BE2C (cell line): ENCODE measurements around the gene NEGR1.

Experiments
- DNase-seq: peaks from one replicate; pipeline ENCODE4 v3.0.0-alpha.2; 2020
- H3K27me3 ChIP-seq: fragments of 250-450 bp; sonication (Bioruptor Pico); 2 replicates; pipeline ENCODE4 v1.5.1; 2020; ENCODE audit warnings: mild to moderate bottlenecking
- H3K36me3 ChIP-seq: fragments of 250-450 bp; sonication (Bioruptor Pico); 2 replicates; pipeline ENCODE4 v1.5.1; 2020; ENCODE audit warnings: mild to moderate bottlenecking
- H3K4me1 ChIP-seq: fragments of 250-450 bp; sonication (Bioruptor Pico); 2 replicates; pipeline ENCODE4 v1.5.1; 2020
- H3K4me3 ChIP-seq: 2 replicates; pipeline ENCODE4 v1.5.1; 2011; ENCODE audit warnings: low read depth, low read length
- H3K9me3 ChIP-seq: fragments of 250-450 bp; sonication (Bioruptor Pico); 2 replicates; pipeline ENCODE4 v1.5.1; 2020
- TF ChIP-seq, protein P1 (sequence below): IDR thresholded peaks from 2 replicates; pipeline ENCODE4 v1.5.1; 2012; ENCODE audit warnings: mild to moderate bottlenecking, low read depth, low read length

NEGR1 gene

DNA sequence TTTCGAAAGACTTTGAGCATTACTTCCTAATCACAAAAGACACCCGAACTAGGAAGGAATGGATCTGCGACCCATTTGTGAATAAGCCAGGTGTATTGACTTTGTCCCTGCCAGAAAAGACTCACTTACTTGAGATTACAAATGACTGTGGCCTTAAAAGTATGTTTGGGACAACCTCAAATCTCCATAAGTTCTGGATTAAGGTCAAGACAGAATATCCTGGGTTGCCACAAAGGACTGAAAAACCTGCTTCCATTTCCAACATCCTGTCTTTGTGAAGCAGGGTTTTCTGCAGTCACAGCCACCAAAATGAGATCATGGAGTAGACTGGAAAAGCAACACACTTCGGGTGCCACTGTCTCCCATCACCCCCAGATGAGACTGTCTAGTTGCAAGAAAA, 664.1 kb downstream of the NEGR1 start:
- Histone ChIP-seq H3K4me3 (no peak overlapping the region), H3K36me3 (no peaks in the 10 kb centered on the region), H3K4me1 (no peaks in the 10 kb centered on the region), H3K27me3 (no peaks in the 10 kb centered on the region), H3K9me3 (no peaks in the 10 kb centered on the region)
- TF ChIP-seq, protein P1, sequence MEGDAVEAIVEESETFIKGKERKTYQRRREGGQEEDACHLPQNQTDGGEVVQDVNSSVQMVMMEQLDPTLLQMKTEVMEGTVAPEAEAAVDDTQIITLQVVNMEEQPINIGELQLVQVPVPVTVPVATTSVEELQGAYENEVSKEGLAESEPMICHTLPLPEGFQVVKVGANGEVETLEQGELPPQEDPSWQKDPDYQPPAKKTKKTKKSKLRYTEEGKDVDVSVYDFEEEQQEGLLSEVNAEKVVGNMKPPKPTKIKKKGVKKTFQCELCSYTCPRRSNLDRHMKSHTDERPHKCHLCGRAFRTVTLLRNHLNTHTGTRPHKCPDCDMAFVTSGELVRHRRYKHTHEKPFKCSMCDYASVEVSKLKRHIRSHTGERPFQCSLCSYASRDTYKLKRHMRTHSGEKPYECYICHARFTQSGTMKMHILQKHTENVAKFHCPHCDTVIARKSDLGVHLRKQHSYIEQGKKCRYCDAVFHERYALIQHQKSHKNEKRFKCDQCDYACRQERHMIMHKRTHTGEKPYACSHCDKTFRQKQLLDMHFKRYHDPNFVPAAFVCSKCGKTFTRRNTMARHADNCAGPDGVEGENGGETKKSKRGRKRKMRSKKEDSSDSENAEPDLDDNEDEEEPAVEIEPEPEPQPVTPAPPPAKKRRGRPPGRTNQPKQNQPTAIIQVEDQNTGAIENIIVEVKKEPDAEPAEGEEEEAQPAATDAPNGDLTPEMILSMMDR, result no peak
- no peak for DNase-seq

DNA sequence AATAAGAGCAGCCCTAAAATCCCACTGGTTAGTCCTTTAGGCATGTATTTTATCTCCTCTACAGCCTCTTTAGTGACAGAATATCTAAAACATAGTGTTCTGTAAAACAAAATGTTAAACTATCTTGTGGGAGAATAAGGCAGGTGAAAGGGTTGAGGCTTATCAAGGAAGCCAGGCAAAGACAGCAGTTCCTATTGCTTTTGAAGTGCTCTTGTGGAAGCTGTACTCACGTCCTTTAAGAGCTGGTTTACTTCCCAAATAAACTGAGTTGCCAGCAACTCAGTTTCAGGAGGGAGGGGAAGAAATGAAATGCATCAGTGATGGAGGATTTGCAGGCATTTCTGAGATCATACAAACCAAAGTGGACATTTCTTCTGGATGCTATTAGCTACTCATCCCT, 671.9 kb downstream of the NEGR1 start:
- Histone ChIP-seq H3K27me3 (no peaks in the 10 kb centered on the region), H3K4me3 (no peak overlapping the region), H3K9me3 (no peaks in the 10 kb centered on the region), H3K4me1 (no peaks in the 10 kb centered on the region), H3K36me3 (no peaks in the 10 kb centered on the region)
- no peak for DNase-seq
- TF ChIP-seq, protein P1, result no peak

DNA sequence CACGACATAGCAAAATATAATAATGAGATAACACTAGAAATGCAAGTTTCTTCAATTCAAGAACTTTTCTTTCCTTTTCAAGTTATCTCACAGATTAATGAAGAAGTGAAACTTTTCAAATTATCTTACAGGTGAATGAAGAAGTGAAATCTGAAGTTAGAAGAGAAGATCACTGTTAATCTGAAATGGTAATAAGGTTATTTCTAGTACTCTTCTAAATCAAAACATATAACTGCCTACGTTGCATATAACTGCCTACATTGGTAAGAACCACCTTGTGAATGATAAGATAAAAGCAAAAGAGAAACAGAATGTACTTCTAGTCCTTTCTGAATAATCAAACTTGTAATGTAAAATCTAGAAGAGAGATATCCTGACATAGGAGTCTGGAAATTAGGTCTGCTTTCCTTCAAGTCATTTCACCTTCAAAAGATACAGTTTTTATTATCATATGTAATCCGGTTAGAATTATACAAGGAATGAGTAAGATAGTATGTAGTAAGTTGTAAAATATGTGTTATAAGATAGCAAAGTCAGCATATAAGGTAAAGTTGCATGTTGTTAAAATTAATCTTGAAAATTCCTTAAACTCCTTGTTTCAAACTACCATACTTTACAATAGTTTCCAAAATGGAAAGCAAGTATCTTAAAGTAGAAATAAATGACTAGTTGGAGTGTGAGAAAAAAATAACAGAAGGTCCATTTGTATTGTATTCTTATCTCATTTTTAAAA, 679.1 kb downstream of the NEGR1 start:
- H3K27me3 ChIP-seq, result no peaks in the 10 kb centered on the region
- H3K4me1 ChIP-seq, result no peaks in the 10 kb centered on the region
- TF ChIP-seq, protein P1, result no peak
- H3K9me3 ChIP-seq, result no peaks in the 10 kb centered on the region
- no peaks in the 10 kb centered on the region for H3K36me3 ChIP-seq
- DNase-seq, result no peak
- H3K4me3 ChIP-seq, result no peak overlapping the region

DNA sequence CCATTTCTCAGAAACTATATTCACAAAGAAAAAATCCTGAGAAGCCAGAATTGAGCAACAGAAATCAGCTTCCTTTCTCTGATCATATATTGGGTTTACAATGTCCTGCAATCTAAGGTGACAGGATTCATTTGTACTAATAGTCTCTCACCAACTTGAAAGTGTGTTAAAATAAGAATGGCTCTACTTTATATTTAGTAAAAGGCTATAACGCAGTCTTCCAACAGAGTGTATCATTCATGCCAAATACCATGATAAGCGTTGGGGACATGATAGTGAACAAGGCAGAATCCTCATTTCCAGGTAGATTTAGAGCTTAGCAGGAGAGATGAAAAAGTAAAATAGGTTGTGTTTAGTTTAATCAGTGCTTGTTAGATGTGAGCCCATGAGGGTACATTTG, 682.3 kb downstream of the NEGR1 start:
- Histone ChIP-seq H3K4me3 (no peak overlapping the region), H3K27me3 (no peaks in the 10 kb centered on the region), H3K4me1 (no peaks in the 10 kb centered on the region), H3K9me3 (no peaks in the 10 kb centered on the region), H3K36me3 (no peaks in the 10 kb centered on the region)
- no peak for DNase-seq
- TF ChIP-seq, protein P1, result no peak

DNA sequence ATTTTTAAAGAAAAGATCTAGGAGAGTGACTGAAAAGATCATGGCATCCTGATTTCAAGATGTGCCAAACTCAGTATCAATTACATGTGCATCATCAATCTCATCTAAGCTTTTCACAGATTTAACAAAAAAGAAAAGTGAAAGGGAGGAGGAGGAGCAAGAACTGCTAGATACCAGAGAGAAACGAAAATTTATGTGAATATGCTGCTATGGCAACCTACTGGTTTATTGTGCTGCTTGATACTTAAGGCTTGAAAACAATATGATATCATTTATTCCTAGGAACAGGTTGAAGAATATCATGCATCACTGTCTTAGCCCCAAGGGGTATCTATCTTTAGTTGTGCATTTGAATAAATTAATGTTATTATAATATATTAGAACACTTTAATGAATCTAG, 683.0 kb downstream of the NEGR1 start:
- Histone ChIP-seq H3K4me1 (no peaks in the 10 kb centered on the region), H3K27me3 (no peaks in the 10 kb centered on the region), H3K4me3 (no peak overlapping the region), H3K36me3 (no peaks in the 10 kb centered on the region), H3K9me3 (no peaks in the 10 kb centered on the region)
- TF ChIP-seq, protein P1, result no peak
- no peak for DNase-seq

DNA sequence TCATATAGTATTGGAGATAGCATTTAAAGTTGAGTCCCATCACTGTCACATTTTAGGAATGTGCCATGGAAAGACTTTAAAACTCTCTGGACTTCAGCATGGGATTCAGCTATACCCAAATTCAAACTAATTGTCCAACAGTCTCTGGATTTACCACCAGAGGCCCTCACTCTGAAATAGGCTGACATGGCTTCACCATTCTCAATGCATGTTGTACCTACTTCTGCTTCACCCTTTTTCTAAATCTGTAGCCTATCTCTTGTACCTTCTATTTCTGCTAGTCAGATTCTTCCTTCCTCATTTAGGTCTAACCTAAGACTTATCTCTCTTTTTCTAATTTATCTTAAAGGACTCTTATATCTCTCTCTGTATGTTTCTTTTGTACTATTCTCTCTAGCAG, 688.8 kb downstream of the NEGR1 start:
- no peaks in the 10 kb centered on the region for H3K9me3 ChIP-seq
- no peak overlapping the region for H3K4me3 ChIP-seq
- TF ChIP-seq, protein P1, result peak; percentile 38
- H3K4me1 ChIP-seq, result no peaks in the 10 kb centered on the region
- no peaks in the 10 kb centered on the region for H3K36me3 ChIP-seq
- no peak for DNase-seq
- H3K27me3 ChIP-seq, result no peaks in the 10 kb centered on the region
